Measurements from ENCODE around the gene GPR141. TPM values are rescaled to one million over a fixed set of nuclear protein-coding genes. Genes with fewer than 3 reads are reported as not detected.

Gene GPR141
- total and polyA plus RNA-seq, 9 of the 15 experiments (the other 6 are each of a cell fraction or from before 2014, with no cell fraction given) = not detected

- DNase-seq (ENCODE audit: extremely low read depth in 1 of 4, low spot score in 3 of 4) (no peak), ATAC-seq (no peak), FAIRE-seq (no peak)
- no TSS peak for BruUV-seq (replicated peaks)
- Histone ChIP-seq H3K9me1 (ENCODE audit: control insufficient read depth, insufficient read depth, low read length) (no peaks in the 10 kb centered on the region), H3K4me2 (ENCODE audit: insufficient read depth, low read length) (no peak overlapping the region), H3K4me3 (no peak overlapping the region), H3K27ac (ENCODE audit: extremely low read depth, low read depth, low read length) (no peak overlapping the region), H3K9me3 (replicated peaks; ENCODE audit: control insufficient read depth, insufficient read depth, low read depth, low read length) (no peaks in the 10 kb centered on the region), H3K27me3 (ENCODE audit: control insufficient read depth in 2 of 2, insufficient read depth in 2 of 2, low read length in 2 of 2) (no peaks in the 10 kb centered on the region), H3K9ac (ENCODE audit: insufficient read depth in 1 of 2, low read depth in 2 of 2, low read length in 2 of 2) (no peak overlapping the region), H3K36me3 (ENCODE audit: control insufficient read depth, insufficient read depth, low read length) (no peaks in the 10 kb centered on the region), H2AFZ (ENCODE audit: low read depth, low read length) (no peak overlapping the region), H3K4me1 (replicated peaks in 1 of 2; ENCODE audit: control insufficient read depth in 2 of 2, insufficient read depth in 2 of 2, low read length in 2 of 2) (no peaks in the 10 kb centered on the region; a peak in 1 of 5 replicates), H3K79me2 (ENCODE audit: control insufficient read depth, insufficient read depth, low read length) (no peaks in the 10 kb centered on the region), H4K20me1 (replicated peaks; ENCODE audit: control insufficient read depth, insufficient read depth, low read length) (no peaks in the 10 kb centered on the region)
- intact Hi-C loops (cut with micrococcal nuclease) (loop anchor here (10.0 kb wide), 1 partner anchor 504 kb away; no protein-coding TSS in a partner anchor), in situ Hi-C loops (cut with MboI) (no loop called here)
- POLR2A ChIA-PET = no interaction called here
- CTCF ChIA-PET (ENCODE audit: low intra/inter-chr PET ratio) = no interaction called here
- WGBS (ENCODE audit: insufficient coverage, low coverage, missing lambda C conversion rate) = 0% methylated on average over 1 of the region's 1 CpG
- TF ChIP-seq MGA (IDR thresholded peaks at IDR 0.05) (no peak), CTCFL (IDR thresholded peaks at IDR 0.05; ENCODE audit: borderline replicate concordance, insufficient read depth, low read depth, low read length, poor library complexity, severe bottlenecking) (no peak), GTF2A2 (tag; IDR thresholded peaks at IDR 0.05) (no peak), ARID3A (IDR thresholded peaks at IDR 0.05; ENCODE audit: borderline replicate concordance, low read depth, low read length) (no peak), ZNF253 (CRISPR knock-in tag; conservative IDR thresholded peaks at IDR 0.05) (no peak)
Measured at GRCh38 chr7:37728747-37729146, 45.2 kb downstream of the GPR141 start.

Measured in K562 (cell line).